ENCODE results near the gene ARSD. TPM values are rescaled to one million over a fixed set of nuclear protein-coding genes. Genes with fewer than 3 reads are reported as not detected.

The ARSD gene
- total RNA-seq, 1 experiment from 2014 or later, result not detected

GRCh38 chrX:2863646-2864045 lies 65.5 kb downstream of the ARSD start:
- H3K4me3 ChIP-seq (ENCODE audit: low read length), result no peak overlapping the region
- H3K9me2 ChIP-seq (replicated peaks; ENCODE audit: insufficient read depth, low read length), result no peaks in the 10 kb centered on the region
- no peaks in the 10 kb centered on the region for H3K27me3 ChIP-seq (ENCODE audit: low read length)
- H3K36me3 ChIP-seq (ENCODE audit: insufficient read depth, low read length), result no peaks in the 10 kb centered on the region
- no peaks in the 10 kb centered on the region for H3K9me3 ChIP-seq (ENCODE audit: low read length)
- no peak overlapping the region for H3K27ac ChIP-seq (ENCODE audit: low read length)
- no peaks in the 10 kb centered on the region for H4K20me1 ChIP-seq (ENCODE audit: insufficient read depth, low read depth, low read length)
- no peak overlapping the region for H2AFZ ChIP-seq (ENCODE audit: low read length)
- H3K9ac ChIP-seq (ENCODE audit: low read length), result no peak overlapping the region
- no peak overlapping the region for H3K4me2 ChIP-seq (ENCODE audit: low read depth, low read length, poor library complexity, severe bottlenecking)
- no peak for DNase-seq
- H3K79me2 ChIP-seq (ENCODE audit: low read length), result no peaks in the 10 kb centered on the region
- no peaks in the 10 kb centered on the region for H3K4me1 ChIP-seq (ENCODE audit: low read length)

- no peaks in the 10 kb centered on the region for H3K79me2 ChIP-seq (ENCODE audit: low read length)
- no peak for DNase-seq
- H3K27me3 ChIP-seq (ENCODE audit: low read length), result no peaks in the 10 kb centered on the region
- no peaks in the 10 kb centered on the region for H3K4me1 ChIP-seq (ENCODE audit: low read length)
- H3K4me3 ChIP-seq (ENCODE audit: low read length), result no peak overlapping the region
- H4K20me1 ChIP-seq (ENCODE audit: insufficient read depth, low read depth, low read length), result no peaks in the 10 kb centered on the region
- no peak overlapping the region for H2AFZ ChIP-seq (ENCODE audit: low read length)
- no peaks in the 10 kb centered on the region for H3K9me3 ChIP-seq (ENCODE audit: low read length)
- no peak overlapping the region for H3K9ac ChIP-seq (ENCODE audit: low read length)
- H3K27ac ChIP-seq (ENCODE audit: low read length), result no peak overlapping the region
- H3K4me2 ChIP-seq (ENCODE audit: low read depth, low read length, poor library complexity, severe bottlenecking), result no peak overlapping the region
- H3K9me2 ChIP-seq (replicated peaks; ENCODE audit: insufficient read depth, low read length), result no peaks in the 10 kb centered on the region
- H3K36me3 ChIP-seq (ENCODE audit: insufficient read depth, low read length), result no peaks in the 10 kb centered on the region
Observed at GRCh38 chrX:2862404-2862803, 66.7 kb downstream of the ARSD start.

GRCh38 chrX:2859197-2859797 lies 69.8 kb downstream of the ARSD start:
- Histone ChIP-seq H2AFZ (ENCODE audit: low read length) (no peak overlapping the region), H3K9me3 (ENCODE audit: low read length) (no peaks in the 10 kb centered on the region), H3K4me2 (ENCODE audit: low read depth, low read length, poor library complexity, severe bottlenecking) (no peak overlapping the region), H3K9me2 (replicated peaks; ENCODE audit: insufficient read depth, low read length) (no peaks in the 10 kb centered on the region), H3K9ac (ENCODE audit: low read length) (no peak overlapping the region), H3K27me3 (ENCODE audit: low read length) (no peaks in the 10 kb centered on the region), H4K20me1 (ENCODE audit: insufficient read depth, low read depth, low read length) (no peaks in the 10 kb centered on the region), H3K4me1 (ENCODE audit: low read length) (no peaks in the 10 kb centered on the region), H3K36me3 (ENCODE audit: insufficient read depth, low read length) (no peaks in the 10 kb centered on the region), H3K27ac (ENCODE audit: low read length) (no peak overlapping the region), H3K79me2 (ENCODE audit: low read length) (no peaks in the 10 kb centered on the region), H3K4me3 (ENCODE audit: low read length) (no peak overlapping the region)
- no peak for DNase-seq

- no peaks in the 10 kb centered on the region for H3K79me2 ChIP-seq (ENCODE audit: low read length)
- no peak overlapping the region for H3K4me2 ChIP-seq (ENCODE audit: low read depth, low read length, poor library complexity, severe bottlenecking)
- H3K27ac ChIP-seq (ENCODE audit: low read length), result no peak overlapping the region
- H3K9me3 ChIP-seq (ENCODE audit: low read length), result no peaks in the 10 kb centered on the region
- no peaks in the 10 kb centered on the region for H3K36me3 ChIP-seq (ENCODE audit: insufficient read depth, low read length)
- no peaks in the 10 kb centered on the region for H3K27me3 ChIP-seq (ENCODE audit: low read length)
- H3K4me3 ChIP-seq (ENCODE audit: low read length), result no peak overlapping the region
- H3K4me1 ChIP-seq (ENCODE audit: low read length), result no peaks in the 10 kb centered on the region
- H4K20me1 ChIP-seq (ENCODE audit: insufficient read depth, low read depth, low read length), result no peaks in the 10 kb centered on the region
- H3K9ac ChIP-seq (ENCODE audit: low read length), result no peak overlapping the region
- H2AFZ ChIP-seq (ENCODE audit: low read length), result no peak overlapping the region
- DNase-seq, result no peak
- no peaks in the 10 kb centered on the region for H3K9me2 ChIP-seq (replicated peaks; ENCODE audit: insufficient read depth, low read length)
Observed at GRCh38 chrX:2857566-2857965, 71.6 kb downstream of the ARSD start.

- Histone ChIP-seq H3K27ac (ENCODE audit: low read length) (no peak overlapping the region), H3K9me2 (replicated peaks; ENCODE audit: insufficient read depth, low read length) (no peaks in the 10 kb centered on the region), H2AFZ (ENCODE audit: low read length) (no peak overlapping the region), H3K4me1 (ENCODE audit: low read length) (no peaks in the 10 kb centered on the region), H3K36me3 (ENCODE audit: insufficient read depth, low read length) (no peaks in the 10 kb centered on the region), H3K4me2 (ENCODE audit: low read depth, low read length, poor library complexity, severe bottlenecking) (no peak overlapping the region), H3K27me3 (ENCODE audit: low read length) (no peaks in the 10 kb centered on the region), H3K4me3 (ENCODE audit: low read length) (no peak overlapping the region), H3K9ac (ENCODE audit: low read length) (no peak overlapping the region), H3K9me3 (ENCODE audit: low read length) (no peaks in the 10 kb centered on the region), H3K79me2 (ENCODE audit: low read length) (no peaks in the 10 kb centered on the region), H4K20me1 (ENCODE audit: insufficient read depth, low read depth, low read length) (no peaks in the 10 kb centered on the region)
- DNase-seq, result no peak
Observed at GRCh38 chrX:2855761-2856160, 73.4 kb downstream of the ARSD start.

- no peak for DNase-seq
- Histone ChIP-seq H3K36me3 (ENCODE audit: insufficient read depth, low read length) (no peaks in the 10 kb centered on the region), H3K4me2 (ENCODE audit: low read depth, low read length, poor library complexity, severe bottlenecking) (no peak overlapping the region), H2AFZ (ENCODE audit: low read length) (no peak overlapping the region), H3K4me3 (ENCODE audit: low read length) (no peak overlapping the region), H3K79me2 (ENCODE audit: low read length) (no peaks in the 10 kb centered on the region), H3K9me3 (ENCODE audit: low read length) (no peaks in the 10 kb centered on the region), H3K27ac (ENCODE audit: low read length) (no peak overlapping the region), H3K9ac (ENCODE audit: low read length) (no peak overlapping the region), H3K9me2 (replicated peaks; ENCODE audit: insufficient read depth, low read length) (no peaks in the 10 kb centered on the region), H3K27me3 (ENCODE audit: low read length) (no peaks in the 10 kb centered on the region), H3K4me1 (ENCODE audit: low read length) (no peaks in the 10 kb centered on the region), H4K20me1 (ENCODE audit: insufficient read depth, low read depth, low read length) (no peaks in the 10 kb centered on the region)
Observed at GRCh38 chrX:2854918-2855317, 74.2 kb downstream of the ARSD start.

Other genes starting within 250 kb of the ARSD start
- 24.9 and 51.3 TPM in 2 replicates for gene CD99, start 238.0 kb downstream of the ARSD start, total RNA-seq (2014; rRNA removed; shearing (Covaris generic); ENCODE audit: low replicate concordance)
- not detected in 2 replicates for gene XG, start 177.3 kb downstream of the ARSD start, total RNA-seq (2014; rRNA removed; shearing (Covaris generic); ENCODE audit: low replicate concordance)
- not detected in 2 replicates for gene GYG2, start 100.4 kb downstream of the ARSD start, total RNA-seq (2014; rRNA removed; shearing (Covaris generic); ENCODE audit: low replicate concordance)
- gene ARSH, start 77.2 kb upstream of the ARSD start, total RNA-seq (2014; rRNA removed; shearing (Covaris generic); ENCODE audit: low replicate concordance), result not detected in 2 replicates
- gene ARSF, start 112.1 kb upstream of the ARSD start, total RNA-seq (2014; rRNA removed; shearing (Covaris generic); ENCODE audit: low replicate concordance), result not detected in 2 replicates

Data from Karpas-422 (cell line).